ENCODE measurements around the gene SFTPB.

The SFTPB gene

DNA sequence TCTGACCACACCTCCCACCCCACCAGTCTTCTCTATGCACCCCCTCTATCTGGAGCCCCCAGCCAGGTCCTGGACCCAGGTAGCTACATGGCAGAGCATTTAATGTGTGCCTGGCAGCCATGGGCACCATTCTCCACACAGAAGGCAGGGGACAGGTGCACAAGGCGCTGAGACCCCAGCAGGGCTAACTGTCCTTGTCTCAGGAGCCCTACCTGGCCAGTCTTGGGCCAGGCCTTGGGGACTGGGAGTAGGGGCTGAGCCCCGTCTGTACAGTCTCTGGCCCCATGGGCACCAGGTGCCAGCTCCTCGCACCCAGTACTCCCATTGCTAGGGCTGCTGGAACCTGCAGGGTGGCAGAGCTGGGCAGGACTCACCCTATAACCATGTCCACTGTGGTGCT is 29.1 kb upstream of the SFTPB start:
- Histone ChIP-seq H3K36me3 (ENCODE audit: insufficient read depth, low read length) (no peaks in the 10 kb centered on the region), H3K27me3 (ENCODE audit: insufficient read depth, low read length) (peaks cover 12% of the 10 kb centered on the region), H3K4me1 (ENCODE audit: insufficient read depth, low read length) (peaks cover 4% of the 10 kb centered on the region), H2AFZ (ENCODE audit: low read depth, low read length) (no peak overlapping the region), H3K9me3 (ENCODE audit: low read length) (no peaks in the 10 kb centered on the region), H3K4me3 (ENCODE audit: low read length) (no peak overlapping the region)

DNA sequence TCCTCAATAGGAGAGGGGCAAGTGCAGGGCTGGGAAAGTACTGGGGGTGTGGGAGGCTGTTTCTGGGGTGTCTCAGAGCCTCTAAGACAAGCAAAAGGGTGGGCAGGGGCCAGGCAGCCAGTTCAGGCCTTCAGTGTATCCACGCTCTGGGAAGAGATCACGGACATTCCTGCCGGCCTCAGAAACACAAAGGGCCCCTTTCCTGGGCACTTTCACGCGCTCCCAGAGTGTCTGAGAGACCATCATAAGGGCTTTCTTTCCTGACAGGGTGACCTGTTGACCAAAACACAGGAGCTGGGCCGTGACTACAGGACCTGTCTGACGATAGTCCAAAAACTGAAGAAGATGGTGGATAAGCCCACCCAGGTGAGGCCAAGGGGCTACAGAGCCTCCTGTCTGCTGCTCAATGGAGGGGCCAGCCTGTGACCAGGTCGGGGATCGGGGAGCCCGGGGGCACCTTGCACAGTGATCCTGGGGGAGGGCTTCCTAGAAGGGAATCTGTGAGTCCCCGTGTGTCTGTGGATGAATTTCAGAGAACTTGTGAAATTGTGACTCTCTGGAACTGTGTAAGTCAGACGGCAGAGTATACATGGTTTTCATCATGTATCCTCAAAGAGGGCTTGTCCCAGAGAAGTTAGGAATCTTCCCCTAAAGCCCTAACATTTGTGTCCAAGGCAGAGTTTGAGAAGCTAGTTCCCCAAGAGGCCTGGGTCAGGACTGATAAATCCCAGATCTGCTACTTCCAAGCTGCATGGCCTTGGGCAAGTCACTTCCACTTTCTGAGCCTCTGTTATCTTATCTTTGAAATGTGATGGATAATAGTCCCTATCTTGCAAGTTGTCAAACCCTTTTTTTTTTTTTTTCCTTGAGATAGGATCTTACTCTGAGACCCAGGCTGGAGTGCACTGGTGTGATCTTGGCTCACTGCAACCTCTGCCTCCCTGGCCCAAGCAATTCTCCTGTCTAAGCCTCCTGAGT is 28.0 kb upstream of the SFTPB start:
- H3K27me3 ChIP-seq (ENCODE audit: insufficient read depth, low read length): peaks cover 12% of the 10 kb centered on the region
- H2AFZ ChIP-seq (ENCODE audit: low read depth, low read length): no peak overlapping the region
- H3K4me3 ChIP-seq (ENCODE audit: low read length): no peak overlapping the region
- H3K36me3 ChIP-seq (ENCODE audit: insufficient read depth, low read length): no peaks in the 10 kb centered on the region
- no peaks in the 10 kb centered on the region for H3K4me1 ChIP-seq (ENCODE audit: insufficient read depth, low read length)
- no peaks in the 10 kb centered on the region for H3K9me3 ChIP-seq (ENCODE audit: low read length)

DNA sequence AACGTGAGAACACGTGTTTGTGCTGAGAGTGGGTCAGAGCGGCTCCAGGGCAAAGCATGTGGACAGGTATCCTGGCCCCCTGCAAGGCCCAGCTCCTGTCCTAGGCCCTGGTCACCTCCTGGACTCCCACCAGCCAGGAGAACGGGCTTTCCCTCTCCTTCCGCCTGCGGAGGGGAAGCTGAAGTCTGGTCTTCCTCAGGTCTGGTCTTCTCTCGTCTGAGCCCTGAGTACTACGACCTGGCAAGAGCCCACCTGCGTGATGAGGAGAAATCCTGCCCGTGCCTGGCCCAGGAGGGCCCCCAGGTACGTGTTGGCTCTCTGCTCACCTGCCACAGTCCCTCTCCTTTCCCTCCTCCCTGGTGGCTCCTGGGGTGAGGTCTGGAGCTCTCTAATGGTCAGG is 27.1 kb upstream of the SFTPB start:
- Histone ChIP-seq H3K27me3 (ENCODE audit: insufficient read depth, low read length) (peaks cover 12% of the 10 kb centered on the region), H3K4me1 (ENCODE audit: insufficient read depth, low read length) (no peaks in the 10 kb centered on the region), H3K36me3 (ENCODE audit: insufficient read depth, low read length) (no peaks in the 10 kb centered on the region), H3K9me3 (ENCODE audit: low read length) (no peaks in the 10 kb centered on the region), H2AFZ (ENCODE audit: low read depth, low read length) (no peak overlapping the region), H3K4me3 (ENCODE audit: low read length) (no peak overlapping the region)

DNA sequence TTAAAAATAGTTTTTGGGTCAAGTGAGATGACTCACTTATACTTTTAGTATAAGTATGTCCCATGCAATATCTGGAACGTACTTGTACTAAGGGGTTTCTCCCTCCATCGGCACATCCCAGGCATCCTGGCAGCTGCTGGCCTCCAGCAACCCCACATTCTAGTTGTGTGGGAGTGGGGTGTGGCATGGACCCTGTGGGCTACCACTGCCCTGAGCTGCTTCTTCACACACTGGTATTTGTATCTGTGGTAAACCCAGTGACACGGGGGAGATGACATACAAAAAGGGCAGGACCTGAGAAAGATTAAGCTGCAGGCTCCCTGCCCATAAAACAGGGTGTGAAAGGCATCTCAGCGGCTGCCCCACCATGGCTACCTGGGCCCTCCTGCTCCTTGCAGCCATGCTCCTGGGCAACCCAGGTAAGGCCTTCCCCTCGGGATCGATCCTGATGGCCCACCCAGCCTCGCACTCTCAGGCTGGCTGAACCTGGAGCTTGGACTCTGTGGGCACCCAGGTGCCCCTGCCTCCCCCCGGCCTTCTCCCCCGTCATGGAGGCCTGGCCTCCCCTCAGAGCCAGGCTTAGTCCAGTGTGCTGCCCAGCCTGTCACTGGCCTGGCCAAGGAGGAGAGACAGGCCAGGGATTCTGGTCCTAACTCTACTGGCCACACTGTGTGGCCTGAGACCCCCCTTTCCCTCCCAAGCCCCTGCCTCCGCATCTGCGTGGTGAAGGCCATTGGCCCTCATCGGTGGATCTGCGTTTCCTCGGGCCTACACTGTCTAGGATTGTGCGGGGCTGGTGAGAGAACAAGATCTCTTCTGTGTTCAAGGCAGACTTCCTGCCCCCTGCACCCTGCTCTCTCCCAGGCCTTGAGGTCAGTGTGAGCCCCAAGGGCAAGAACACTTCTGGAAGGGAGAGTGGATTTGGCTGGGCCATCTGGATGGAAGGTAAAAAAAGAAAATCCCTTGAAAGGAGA is 26.3 kb upstream of the SFTPB start, which contains the start of gene GNLY:
TSS of gene GNLY (plus strand) at position 307 of the 974 bp plus-strand sequence. CDS start at position 368, 61 bp downstream.
- Histone ChIP-seq H3K36me3 (ENCODE audit: insufficient read depth, low read length) (no peaks in the 10 kb centered on the region), H3K9me3 (ENCODE audit: low read length) (no peaks in the 10 kb centered on the region), H3K4me3 (ENCODE audit: low read length) (no peak within 1 kb of the TSS)

GRCh38 chr2:85692039-85692645 is 24.1 kb upstream of the SFTPB start:
- no peak overlapping the region for H2AFZ ChIP-seq (ENCODE audit: low read depth, low read length)

More for the DNA sequence above, 26.3 kb upstream of the SFTPB start, which contains the start of gene GNLY:
- Histone ChIP-seq H3K4me1 (ENCODE audit: insufficient read depth, low read length) (no peaks in the 10 kb centered on the region), H3K27me3 (ENCODE audit: insufficient read depth, low read length) (peaks cover 12% of the 10 kb centered on the region), H2AFZ (ENCODE audit: low read depth, low read length) (no peak within 1 kb of the TSS)

GRCh38 chr2:85690932-85691331 is 22.9 kb upstream of the SFTPB start:
- Histone ChIP-seq H2AFZ (ENCODE audit: low read depth, low read length) (no peak overlapping the region), H3K4me3 (ENCODE audit: low read length) (no peak overlapping the region), H3K4me1 (ENCODE audit: insufficient read depth, low read length) (peaks cover 2% of the 10 kb centered on the region), H3K9me3 (ENCODE audit: low read length) (no peaks in the 10 kb centered on the region), H3K27me3 (ENCODE audit: insufficient read depth, low read length) (peaks cover 10% of the 10 kb centered on the region), H3K36me3 (ENCODE audit: insufficient read depth, low read length) (no peaks in the 10 kb centered on the region)

More at GRCh38 chr2:85692039-85692645, 24.1 kb upstream of the SFTPB start:
- peaks cover 10% of the 10 kb centered on the region for H3K27me3 ChIP-seq (ENCODE audit: insufficient read depth, low read length)
- H3K9me3 ChIP-seq (ENCODE audit: low read length): no peaks in the 10 kb centered on the region
- H3K4me3 ChIP-seq (ENCODE audit: low read length): no peak overlapping the region
- no peaks in the 10 kb centered on the region for H3K36me3 ChIP-seq (ENCODE audit: insufficient read depth, low read length)
- peaks cover 2% of the 10 kb centered on the region for H3K4me1 ChIP-seq (ENCODE audit: insufficient read depth, low read length)

GRCh38 chr2:85684806-85685205 is 16.8 kb upstream of the SFTPB start:
- peaks cover 2% of the 10 kb centered on the region for H3K4me1 ChIP-seq (ENCODE audit: insufficient read depth, low read length)
- no peak overlapping the region for H3K4me3 ChIP-seq (ENCODE audit: low read length)
- H3K9me3 ChIP-seq (ENCODE audit: low read length): no peaks in the 10 kb centered on the region
- no peaks in the 10 kb centered on the region for H3K27me3 ChIP-seq (ENCODE audit: insufficient read depth, low read length)
- no peaks in the 10 kb centered on the region for H3K36me3 ChIP-seq (ENCODE audit: insufficient read depth, low read length)
- no peak overlapping the region for H2AFZ ChIP-seq (ENCODE audit: low read depth, low read length)

- Histone ChIP-seq H3K4me1 (ENCODE audit: insufficient read depth, low read length) (peaks cover 2% of the 10 kb centered on the region), H2AFZ (ENCODE audit: low read depth, low read length) (no peak overlapping the region), H3K27me3 (ENCODE audit: insufficient read depth, low read length) (no peaks in the 10 kb centered on the region), H3K9me3 (ENCODE audit: low read length) (no peaks in the 10 kb centered on the region), H3K36me3 (ENCODE audit: insufficient read depth, low read length) (no peaks in the 10 kb centered on the region), H3K4me3 (ENCODE audit: low read length) (no peak overlapping the region)
These were observed 16.4 kb upstream of the SFTPB start for GRCh38 chr2:85684380-85684779.

- no peak overlapping the region for H2AFZ ChIP-seq (ENCODE audit: low read depth, low read length)
- H3K27me3 ChIP-seq (ENCODE audit: insufficient read depth, low read length): no peaks in the 10 kb centered on the region
- H3K9me3 ChIP-seq (ENCODE audit: low read length): no peaks in the 10 kb centered on the region
- no peaks in the 10 kb centered on the region for H3K36me3 ChIP-seq (ENCODE audit: insufficient read depth, low read length)
- H3K4me3 ChIP-seq (ENCODE audit: low read length): no peak overlapping the region
- H3K4me1 ChIP-seq (ENCODE audit: insufficient read depth, low read length): peaks cover 2% of the 10 kb centered on the region
These were observed 14.4 kb upstream of the SFTPB start for GRCh38 chr2:85682378-85682777.

DNA sequence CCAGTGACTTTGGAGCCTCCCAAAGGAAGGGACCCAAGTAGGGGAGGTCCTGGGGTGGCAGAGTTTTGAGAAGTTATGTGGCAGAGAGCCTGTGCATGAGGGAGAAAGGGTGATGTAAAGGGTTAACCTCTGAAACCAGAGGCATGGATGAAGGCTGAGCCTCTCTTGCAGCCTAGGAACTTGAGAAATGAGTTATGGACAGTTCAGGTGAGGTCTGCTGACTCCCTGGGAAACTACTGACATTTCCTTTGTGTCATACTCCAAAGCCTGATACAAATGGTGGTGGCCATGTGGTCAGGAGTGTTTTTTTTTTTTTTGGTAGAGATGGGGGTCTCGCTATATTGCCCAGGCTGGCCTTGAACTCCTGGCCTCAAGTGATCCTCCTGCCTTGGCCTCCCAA is 13.8 kb upstream of the SFTPB start:
- Histone ChIP-seq H3K9me3 (ENCODE audit: low read length) (no peaks in the 10 kb centered on the region), H2AFZ (ENCODE audit: low read depth, low read length) (no peak overlapping the region)

GRCh38 chr2:85681372-85681763 is 13.4 kb upstream of the SFTPB start:
- Histone ChIP-seq H3K36me3 (ENCODE audit: insufficient read depth, low read length) (no peaks in the 10 kb centered on the region), H3K4me3 (ENCODE audit: low read length) (no peak overlapping the region), H3K9me3 (ENCODE audit: low read length) (no peaks in the 10 kb centered on the region), H3K27me3 (ENCODE audit: insufficient read depth, low read length) (no peaks in the 10 kb centered on the region), H2AFZ (ENCODE audit: low read depth, low read length) (no peak overlapping the region), H3K4me1 (ENCODE audit: insufficient read depth, low read length) (no peaks in the 10 kb centered on the region)

More for the DNA sequence above, 13.8 kb upstream of the SFTPB start:
- H3K36me3 ChIP-seq (ENCODE audit: insufficient read depth, low read length): no peaks in the 10 kb centered on the region
- no peaks in the 10 kb centered on the region for H3K27me3 ChIP-seq (ENCODE audit: insufficient read depth, low read length)
- H3K4me3 ChIP-seq (ENCODE audit: low read length): no peak overlapping the region
- H3K4me1 ChIP-seq (ENCODE audit: insufficient read depth, low read length): no peaks in the 10 kb centered on the region

DNA sequence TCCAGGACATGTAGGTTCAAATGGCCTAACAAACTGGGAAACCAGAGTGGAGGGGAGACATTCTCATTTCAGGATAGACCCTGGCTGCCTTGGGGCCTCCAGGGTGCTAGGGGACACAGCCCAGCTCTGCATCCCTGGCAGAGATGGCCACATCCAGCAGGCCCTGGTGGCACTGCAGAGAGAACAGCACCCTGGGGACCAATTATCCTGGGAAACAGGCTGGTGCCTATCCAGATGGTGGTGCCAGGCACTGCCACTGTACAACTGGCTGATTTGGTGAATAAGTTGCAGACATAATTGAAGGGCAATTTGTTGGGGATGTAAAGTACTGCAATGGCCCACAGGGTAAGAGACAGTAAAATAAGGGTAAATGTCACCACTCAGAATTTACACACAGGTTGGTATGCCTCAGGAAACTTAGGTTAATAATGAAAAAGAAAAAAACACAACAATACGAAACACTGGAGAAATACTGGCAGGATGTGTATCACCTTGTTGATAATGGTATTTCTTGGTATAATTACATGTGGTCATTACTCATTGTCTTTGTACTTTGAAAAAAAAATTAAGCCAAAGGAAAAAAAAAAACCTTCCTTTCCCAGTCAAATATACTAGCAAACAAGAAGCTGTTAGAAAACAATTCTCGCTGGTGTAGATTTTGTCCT is 12.8 kb upstream of the SFTPB start:
- Histone ChIP-seq H3K9me3 (ENCODE audit: low read length) (no peaks in the 10 kb centered on the region), H3K4me3 (ENCODE audit: low read length) (no peak overlapping the region), H2AFZ (ENCODE audit: low read depth, low read length) (no peak overlapping the region), H3K27me3 (ENCODE audit: insufficient read depth, low read length) (no peaks in the 10 kb centered on the region), H3K36me3 (ENCODE audit: insufficient read depth, low read length) (no peaks in the 10 kb centered on the region), H3K4me1 (ENCODE audit: insufficient read depth, low read length) (no peaks in the 10 kb centered on the region)

Measured in neuron (in vitro differentiated cells).